Left lobe of liver (tissue), 2 donors: Measurements from ENCODE around the gene NEAT1. TPM values are rescaled to one million over a fixed set of nuclear protein-coding genes. Genes with fewer than 3 reads are reported as not detected.

Source experiments
- ATAC-seq: fragments of 200-7000 bp; cut with Tn5 transposase; one replicate; pipeline ENCODE4 v1.9.1; 2020; ENCODE audit warnings: mild to moderate bottlenecking, moderate library complexity
- DNase-seq: peaks from one replicate; pipeline ENCODE4 v3.0.0-alpha.2; 2020; ENCODE audit warnings: low spot score
- total RNA-seq: library from RNA; stranded (reverse); gene quantifications from one replicate; pipeline ENCODE4 v1.2.1, GENCODE V29; 2021
- donor health status: DM: no; HTN: no; CAD: no; lungs with moderate emphysema.
- donor health status: DM: no; HTN: yes; CAD: no.

Gene NEAT1
- total RNA-seq, 1 donor from 2014 or later, result 766 TPM

- ATAC-seq, result peak; percentile 82
Measured at GRCh38 chr11:65477149-65477965, 54.8 kb downstream of the NEAT1 start.

DNA sequence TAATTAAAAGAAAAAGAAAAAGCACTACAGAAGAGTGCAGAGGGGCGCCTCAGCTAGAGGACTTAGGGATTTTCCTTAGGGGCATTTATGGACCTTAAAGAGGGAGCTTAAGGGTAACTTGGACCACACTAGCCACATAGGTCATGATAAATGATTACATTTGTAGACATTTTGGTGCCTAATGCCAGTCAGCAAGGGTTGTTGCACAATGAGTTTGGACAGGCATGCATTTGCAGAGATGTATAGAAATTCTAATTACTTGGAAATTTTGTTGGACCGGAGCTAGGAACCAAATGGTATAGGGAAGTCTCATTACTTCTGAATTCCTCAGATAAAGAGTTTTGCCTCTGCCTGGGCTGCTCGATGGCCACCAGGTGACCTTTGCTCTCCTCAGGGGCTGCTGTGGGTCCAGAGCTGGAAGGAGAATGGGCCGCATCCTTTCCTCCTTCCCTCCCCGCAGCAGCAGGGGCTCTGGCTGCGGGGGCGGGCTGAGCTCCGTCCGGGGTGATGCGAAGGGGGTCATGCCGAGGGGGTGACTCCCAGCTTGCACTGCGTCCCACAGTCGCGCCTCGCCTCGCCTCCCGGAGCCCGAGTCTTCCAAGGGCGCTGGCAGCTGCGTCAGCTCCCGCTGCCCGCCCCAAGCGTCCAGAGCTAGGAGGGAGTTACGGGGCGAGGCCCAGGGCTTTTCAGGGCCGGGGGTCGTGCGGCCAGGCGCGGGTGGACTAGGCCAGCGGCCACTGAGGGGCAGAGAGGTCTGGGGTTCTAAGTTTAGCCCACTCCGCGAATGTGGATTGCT, 56.0 kb downstream of the NEAT1 start:
- DNase-seq, result no peak
- ATAC-seq, result peak; percentile 21

More at GRCh38 chr11:65477149-65477965, 54.8 kb downstream of the NEAT1 start:
- peak; percentile 97 for DNase-seq

- ATAC-seq, result peak; percentile 59
- DNase-seq, result peak; percentile 77
Measured at GRCh38 chr11:65479184-65480145, 56.9 kb downstream of the NEAT1 start.

GRCh38 chr11:65482306-65482850, 59.8 kb downstream of the NEAT1 start:
- DNase-seq (no peak), ATAC-seq (no peak)

GRCh38 chr11:65485920-65486219, 63.3 kb downstream of the NEAT1 start:
- ATAC-seq (no peak), DNase-seq (no peak)

- ATAC-seq, result no peak
- DNase-seq, result no peak
Measured at GRCh38 chr11:65486570-65487466, 64.2 kb downstream of the NEAT1 start.

- ATAC-seq, result peak; percentile 86
- peak; percentile 93 for DNase-seq
Measured at GRCh38 chr11:65487467-65488272, 65.1 kb downstream of the NEAT1 start.

DNA sequence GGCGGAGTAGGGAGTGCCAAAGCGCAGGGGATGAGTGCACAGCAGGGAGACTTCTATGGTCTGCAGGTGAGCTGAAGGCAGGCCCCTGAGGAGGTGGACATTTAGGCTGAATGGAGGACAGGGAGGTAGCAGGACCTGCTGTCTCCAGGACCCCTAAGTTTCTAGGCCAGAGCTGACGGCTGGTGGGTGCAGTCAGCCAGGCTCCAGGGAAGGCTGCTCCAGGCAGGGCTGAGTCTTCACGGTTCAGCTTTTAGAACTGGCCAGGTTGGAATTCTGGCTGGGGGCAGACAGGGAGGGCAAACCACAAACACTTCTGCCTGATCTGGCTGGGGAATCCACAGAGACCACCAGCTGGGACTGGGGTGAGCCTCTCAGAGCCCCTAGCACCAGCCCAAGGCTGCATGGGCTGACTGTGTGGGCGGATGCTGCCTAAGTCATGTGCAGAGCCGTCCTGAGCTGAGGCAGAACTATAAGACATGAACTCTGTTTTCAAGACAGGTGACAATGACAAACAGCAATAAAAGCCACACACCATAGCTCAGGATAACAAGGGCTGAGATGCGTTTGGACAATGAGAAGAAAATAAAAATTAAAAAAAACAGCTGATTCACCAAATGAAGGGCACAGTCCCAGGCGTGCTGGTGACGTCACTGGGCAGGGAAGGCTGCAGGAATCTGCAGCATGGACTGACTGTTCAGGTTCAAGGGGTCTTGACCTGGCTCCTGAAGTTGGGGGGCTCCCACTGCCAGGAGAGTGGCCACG, 65.9 kb downstream of the NEAT1 start:
- ATAC-seq, result no peak
- DNase-seq, result no peak

DNA sequence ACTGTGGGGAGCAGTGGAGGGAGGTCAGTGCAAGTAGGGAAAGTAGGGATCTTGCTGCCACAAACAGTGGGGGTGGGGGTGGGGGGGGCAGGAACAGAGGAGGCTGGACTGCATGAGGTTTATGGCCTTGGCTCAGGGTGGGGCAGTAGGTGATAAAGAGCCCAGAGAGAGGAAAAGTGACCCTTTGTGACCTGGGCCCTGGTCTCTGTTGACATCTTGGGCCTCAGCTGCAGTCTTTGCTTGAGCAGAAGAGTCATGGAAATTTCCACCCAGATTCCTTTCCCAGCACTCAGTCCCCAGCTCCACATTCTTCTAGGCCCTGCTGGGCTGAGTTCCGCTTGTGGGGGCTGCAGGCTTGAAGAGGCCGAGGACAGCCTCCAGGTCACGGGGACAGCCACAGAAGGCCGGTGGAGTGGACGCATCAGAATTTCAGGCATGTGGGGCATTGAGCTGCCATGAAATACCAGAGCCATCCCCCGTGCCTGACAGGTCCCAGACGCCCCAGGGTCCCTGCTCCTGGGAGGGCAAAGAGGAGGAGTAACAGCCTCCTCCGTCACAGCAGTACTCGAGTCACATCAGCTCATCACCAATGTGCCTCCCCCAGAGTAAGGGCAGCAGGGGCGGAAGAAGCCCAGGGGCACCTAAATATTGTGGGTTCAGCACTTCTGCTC, 66.6 kb downstream of the NEAT1 start:
- no peak for ATAC-seq

DNA sequence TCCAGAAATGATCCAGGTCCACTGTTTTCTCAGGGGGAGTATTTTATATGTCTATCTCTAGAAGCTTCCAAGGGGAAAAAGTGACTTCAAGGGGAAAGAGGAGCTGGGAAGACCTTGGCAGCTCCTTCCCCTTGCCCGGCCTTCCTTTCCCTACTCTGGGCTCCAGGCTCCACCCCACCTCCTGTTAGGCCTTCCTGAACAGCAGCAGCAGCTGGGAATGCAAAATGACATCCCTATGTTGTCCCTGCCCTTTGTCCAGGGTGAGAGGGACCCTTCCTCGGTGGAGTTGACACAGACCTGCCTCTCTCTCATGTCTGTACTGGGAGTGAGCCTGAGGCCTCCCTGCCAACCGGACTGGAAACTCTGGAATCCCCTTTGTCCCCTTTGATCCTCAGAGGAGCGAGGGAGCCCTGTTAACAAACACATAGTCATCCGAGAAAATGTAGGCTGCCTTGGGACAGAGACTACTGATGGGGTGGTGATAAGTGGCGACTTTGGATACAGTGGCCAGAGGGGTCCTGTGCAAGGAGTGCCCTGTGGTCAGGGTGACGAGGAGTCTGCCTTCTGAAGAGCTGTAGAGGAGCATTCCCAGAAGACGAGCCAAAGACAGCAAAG, 67.2 kb downstream of the NEAT1 start:
- ATAC-seq (no peak), DNase-seq (no peak)

More for the DNA sequence above, 66.6 kb downstream of the NEAT1 start:
- no peak for DNase-seq

- DNase-seq (no peak), ATAC-seq (no peak)
Measured at GRCh38 chr11:65491163-65491465, 68.5 kb downstream of the NEAT1 start.

GRCh38 chr11:65491614-65492386, 69.2 kb downstream of the NEAT1 start:
- DNase-seq, result no peak
- peak; percentile 14 for ATAC-seq

DNA sequence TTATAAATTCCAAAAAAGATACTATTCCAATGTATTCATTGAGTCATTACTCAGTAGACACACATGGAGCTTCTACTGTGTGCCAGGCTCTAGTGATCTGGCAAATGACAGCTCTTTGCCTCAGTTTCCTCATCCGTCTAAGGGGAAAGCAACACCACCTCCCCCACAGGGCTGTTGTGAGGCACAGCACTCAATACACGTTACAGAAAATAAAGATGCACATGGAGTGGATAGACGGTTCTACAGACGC, 69.7 kb downstream of the NEAT1 start:
- DNase-seq (no peak), ATAC-seq (no peak)

DNA sequence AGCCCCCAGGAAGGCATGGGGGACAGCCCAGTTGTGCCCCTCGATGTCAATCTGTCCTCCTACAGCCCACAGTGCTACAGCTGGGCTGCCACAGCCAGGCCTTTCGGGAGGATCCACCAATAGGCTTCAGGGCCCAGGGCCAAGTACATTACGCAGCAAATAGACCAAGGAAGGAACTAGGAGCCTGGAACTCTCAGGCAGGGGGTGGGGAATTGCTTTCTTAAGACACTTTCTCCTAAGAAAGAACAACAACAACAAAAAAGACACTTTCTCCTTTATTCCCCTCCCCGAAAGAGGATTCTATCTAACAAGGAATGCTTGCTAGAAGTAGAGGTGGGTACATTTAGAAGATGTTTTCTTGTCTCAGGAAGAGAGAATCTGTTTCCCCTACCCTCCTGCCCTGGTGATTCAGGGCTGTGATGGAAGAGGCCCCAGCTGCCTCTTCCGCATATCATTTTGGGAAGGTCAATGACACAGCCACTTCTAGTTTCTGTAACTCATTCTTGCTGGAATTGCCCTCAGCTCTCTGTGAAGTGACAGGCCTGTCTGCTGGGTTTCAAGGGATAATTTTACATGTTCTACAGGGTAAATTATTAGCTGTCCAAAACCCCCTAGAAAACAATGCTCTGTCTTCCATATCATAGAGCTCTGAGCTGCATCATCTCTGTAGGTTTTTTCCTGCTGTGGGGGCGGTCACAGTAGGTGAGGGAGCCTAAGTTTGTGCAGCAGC, 70.2 kb downstream of the NEAT1 start:
- DNase-seq (no peak), ATAC-seq (no peak)

- DNase-seq, result peak; percentile 75
- ATAC-seq, result peak; percentile 3
Measured at GRCh38 chr11:65493367-65494176, 71.0 kb downstream of the NEAT1 start.
